GM12878 (cell line): Measurements from ENCODE around the gene ZC3H8. TPM values are rescaled to one million over a fixed set of nuclear protein-coding genes. Genes with fewer than 3 reads are reported as not detected.
A peak's percentile ranks its signal among the peaks of the same experiment; 100 is the strongest.

Experiments
- ATAC-seq: fragments of 200-7000 bp; cut with Tn5 transposase; 3 replicates; pipeline ENCODE4 v1.9.1; 2020; ENCODE audit warnings: mild to moderate bottlenecking, moderate library complexity
- BruUV-seq: library from RNA; stranded (reverse); fragments of 400-500 nt; replicated peaks from 2 replicates; lab custom pipeline; 2021; lab: Mats Ljungman, UMichigan
- CTCF ChIA-PET: fragments of 300-600 bp; sonication (Branson Sonifier 250); formaldehyde crosslinking; extraction: SDS; loops from one replicate; lab custom pipeline; 2021; ENCODE audit warnings: inconsistent platforms; lab: Yijun Ruan, JAX
- POLR2A ChIA-PET: fragments of 350-600 bp; formaldehyde crosslinking; extraction: SDS; loops from one replicate; lab custom pipeline; 2021; ENCODE audit warnings: inconsistent platforms; lab: Charles Lee
- RAD21 ChIA-PET: fragments of 300-600 bp; sonication (Branson Sonifier 250); formaldehyde crosslinking; loops from one replicate; lab custom pipeline; 2023; ENCODE audit warnings: antibody characterized with exemption; ENCODE audit not compliant: unreplicated experiment; lab: Charles Lee
- SMC1A ChIA-PET: fragments of 300-600 bp; sonication (Branson Sonifier 250); formaldehyde crosslinking; loops from one replicate; lab custom pipeline; 2023; ENCODE audit not compliant: unreplicated experiment, uncharacterized antibody; lab: Charles Lee
- DNase-seq: peaks from one replicate; pipeline ENCODE4 v3.0.0-alpha.2; 2011; ENCODE audit warnings: low read depth, low spot score
- FAIRE-seq: peaks from 3 replicates; lab custom pipeline; 2011; peaks lifted over from hg19 to GRCh38; lab: Jason Lieb, UNC
- H2AFZ ChIP-seq: 2 replicates; pipeline ENCODE4 v1.6.0; 2011; ENCODE audit warnings: low read depth, low read length, control low read depth; ENCODE audit not compliant: control insufficient read depth
- H3K27ac ChIP-seq: 2 replicates; pipeline ENCODE4 v1.5.1; 2011; ENCODE audit warnings: control low read depth; ENCODE audit not compliant: control insufficient read depth, insufficient read depth
- H3K27me3 ChIP-seq, 2 experiments: replicated peaks in 1 of 2; 2 replicates each; pipeline versions ENCODE4 v1.6.0 to v1.6.1; 2011; ENCODE audit warnings: low read length in 1 of 2; ENCODE audit not compliant: control insufficient read depth in 2 of 2, insufficient read depth in 2 of 2
- H3K36me3 ChIP-seq, 2 experiments: 2 replicates each; pipeline ENCODE4 v1.5.1; 2011; ENCODE audit warnings: low read length in 1 of 2; ENCODE audit not compliant: control insufficient read depth in 2 of 2, insufficient read depth in 2 of 2
- H3K4me1 ChIP-seq: 2 replicates; pipeline ENCODE4 v1.6.1; 2011; ENCODE audit warnings: mild to moderate bottlenecking, low read length, moderate library complexity, mixed read lengths; ENCODE audit not compliant: control insufficient read depth, insufficient read depth
- H3K4me2 ChIP-seq: 2 replicates; pipeline ENCODE4 v1.6.0; 2011; ENCODE audit warnings: control low read depth; ENCODE audit not compliant: control insufficient read depth, insufficient read depth
- H3K4me3 ChIP-seq: fragments of 200-600 bp; sonication (generic); 2 replicates; pipeline ENCODE4 v1.5.1; 2016
- H3K79me2 ChIP-seq: 2 replicates; pipeline ENCODE4 v1.6.0; 2011; ENCODE audit warnings: low read length; ENCODE audit not compliant: control insufficient read depth, insufficient read depth
- H3K9ac ChIP-seq: 2 replicates; pipeline ENCODE4 v1.8.0; 2011; ENCODE audit warnings: low read length, control low read depth, mixed read lengths; ENCODE audit not compliant: control insufficient read depth, insufficient read depth
- H3K9me3 ChIP-seq: replicated peaks from 3 replicates; pipeline ENCODE4 v1.5.1; 2011; ENCODE audit warnings: mild to moderate bottlenecking, low read length; ENCODE audit not compliant: control insufficient read depth, insufficient read depth
- H4K20me1 ChIP-seq: 2 replicates; pipeline ENCODE4 v1.6.0; 2011; ENCODE audit not compliant: control insufficient read depth, insufficient read depth
- CBX5 ChIP-seq: sonication (generic); IDR thresholded peaks from 2 replicates; pipeline ENCODE4 v1.6.1; 2016; ENCODE audit warnings: low read depth, moderate library complexity, mild to moderate bottlenecking, inconsistent platforms
- EZH2 ChIP-seq: IDR thresholded peaks from 2 replicates; pipeline ENCODE4 v1.6.1; 2012; ENCODE audit warnings: low read depth, mild to moderate bottlenecking, control low read depth, inconsistent platforms, low read length, borderline replicate concordance; ENCODE audit not compliant: control insufficient read depth
- FOXM1 ChIP-seq: IDR thresholded peaks from 2 replicates; pipeline ENCODE4 v1.6.1; 2012; ENCODE audit warnings: low read depth, mild to moderate bottlenecking, inconsistent platforms, low read length, moderate library complexity
- HCFC1 ChIP-seq: fragments of 150-350 bp; IDR thresholded peaks from 2 replicates; pipeline ENCODE4 v1.6.1; 2014; ENCODE audit warnings: low read length
- IRF3 ChIP-seq: fragments of 450-650 bp; IDR thresholded peaks from 2 replicates; pipeline ENCODE4 v1.6.1; 2014; ENCODE audit warnings: mild to moderate bottlenecking
- MTA2 ChIP-seq: fragments of 450-650 bp; IDR thresholded peaks from 2 replicates; pipeline ENCODE4 v1.6.1; 2016; ENCODE audit warnings: low read depth, mild to moderate bottlenecking, moderate library complexity
- RELB ChIP-seq: fragments of 450-650 bp; IDR thresholded peaks from 2 replicates; pipeline ENCODE4 v1.6.1; 2017; ENCODE audit warnings: low read depth, mild to moderate bottlenecking, moderate library complexity
- SKIL ChIP-seq: fragments of 450-650 bp; IDR thresholded peaks from 2 replicates; pipeline ENCODE4 v1.6.1; 2017; ENCODE audit warnings: mild to moderate bottlenecking, low read depth, inconsistent platforms; ENCODE audit not compliant: poor library complexity, severe bottlenecking
- TCF7 ChIP-seq: IDR thresholded peaks from 2 replicates; pipeline ENCODE4 v1.6.1; 2014; ENCODE audit warnings: antibody characterized with exemption, borderline replicate concordance
- WGBS: methylation state at CpG from one replicate; pipeline ENCODE4 v1.1.6; 2016; ENCODE audit warnings: low lambda C conversion rate; ENCODE audit not compliant: insufficient replicate concordance, insufficient coverage; ENCODE audit errors: missing lambda C conversion rate; 5-methylcytosine and 5-hydroxymethylcytosine counted together
- in situ Hi-C: fragments of 300-500 bp; cut with MboI; formaldehyde crosslinking; loops from 9 replicates; pipeline ENCODE4 v1.14.3; 2018; ENCODE audit warnings: mixed read lengths
- intact Hi-C: fragments of 100-400 bp; cut with micrococcal nuclease; formaldehyde crosslinking; loops from one replicate; pipeline ENCODE4 v1.14.2; 2022; ENCODE audit not compliant: unreplicated experiment
- polyA plus RNA-seq, 11 experiments: library from polyadenylated mRNA; depleted of rRNA in 4 of 11; unstranded in 6 of 11; stranded (reverse) in 5 of 11; fragments of >200 nt; fragmentation: Nextera tagmentation in 4 of 11; fragmentation: Illumina TruSeq in 1 of 11; extraction: Ambion mirVana in 4 of 11; extraction: Trizol in 1 of 11; gene quantifications; 1 replicate in 1 of 11; 2 replicates in 10 of 11; pipeline versions ENCODE4 v1.2.1 to v1.2.3, GENCODE V29; 2011 to 2016; ENCODE audit warnings: inconsistent platforms in 2 of 11, missing spikeins in 2 of 11, low read depth in 1 of 11
- total RNA-seq, 4 experiments: library from RNA; depleted of rRNA in 3 of 4; stranded (reverse); fragments of >200 nt in 3 of 4; fragmentation: Illumina TruSeq in 1 of 4; extraction: Trizol in 1 of 4; gene quantifications; 2 replicates each; pipeline versions ENCODE4 v1.2.1 to v1.2.3, GENCODE V29; 2013 to 2021

ZC3H8 gene
- total and polyA plus RNA-seq, 10 of the 15 experiments (the other 5 are each of a cell fraction or from before 2014, with no cell fraction given): 9.9 to 28.4 (median 19.5) TPM

GRCh38 chr2:112204411-112204810, 50.4 kb downstream of the ZC3H8 start:
- RAD21 ChIA-PET: no interaction called here
- TF ChIP-seq FOXM1 (no peak), CBX5 (peak; percentile 99), MTA2 (no peak), EZH2 (no peak), HCFC1 (no peak), IRF3 (no peak), SKIL (peak; percentile 27), TCF7 (peak; percentile 80), RELB (0 out of 2 replicates have a peak, but pooled peaks have one; percentile 23)
- BruUV-seq: no TSS peak
- Histone ChIP-seq H2AFZ (no peak overlapping the region), H3K27ac (no peak overlapping the region), H3K9ac (no peak overlapping the region), H3K79me2 (no peaks in the 10 kb centered on the region), H3K4me2 (no peak overlapping the region), H3K36me3 (no peaks in the 10 kb centered on the region), H3K4me3 (no peak overlapping the region), H4K20me1 (no peaks in the 10 kb centered on the region), H3K4me1 (no peaks in the 10 kb centered on the region; the same call in 1 of the 2 replicates), H3K9me3 (no peaks in the 10 kb centered on the region; the same call in none of the 3 replicates), H3K27me3 (no peaks in the 10 kb centered on the region)
- 53% methylated on average over 2 of the region's 2 CpGs for WGBS
- SMC1A ChIA-PET: no interaction called here
- intact Hi-C loops (no loop called here), in situ Hi-C loops (no loop called here)
- no peak for DNase-seq
- CTCF ChIA-PET: no interaction called here
- POLR2A ChIA-PET: no interaction called here
- no peak for FAIRE-seq
- ATAC-seq: no peak
